Inflammatory macrophage treated with lipopolysaccharide for 1 hour (primary cell): ENCODE measurements around the gene MAP7D1.
"Not testable (repeated sequence)": the region's sequence is repeated elsewhere in the genome, so short reads cannot be mapped to it uniquely, and the experiment has no call there.

ENCODE experiments used
- DNase-seq, 2 donors: peaks; one replicate each; pipeline ENCODE4 v3.0.0-alpha.2; 2020 to 2022

MAP7D1 gene

GRCh38 chr1:36207339-36207738, 51.4 kb downstream of the MAP7D1 start:
- no peak for DNase-seq

GRCh38 chr1:36208978-36209703, 53.2 kb downstream of the MAP7D1 start:
- DNase-seq, result peak; percentile 55 to 69

GRCh38 chr1:36211307-36211706, 55.3 kb downstream of the MAP7D1 start:
- no peak for DNase-seq

- DNase-seq, result no peak
Observed at GRCh38 chr1:36211841-36212240, 55.9 kb downstream of the MAP7D1 start.

GRCh38 chr1:36212782-36213181, 56.8 kb downstream of the MAP7D1 start:
- DNase-seq, result no peak

GRCh38 chr1:36217670-36218069, 61.7 kb downstream of the MAP7D1 start:
- DNase-seq, result no peak

- not testable (repeated sequence) for DNase-seq
Observed at GRCh38 chr1:36221901-36222300, 65.9 kb downstream of the MAP7D1 start.

GRCh38 chr1:36222481-36223380, 66.8 kb downstream of the MAP7D1 start:
- no peak for DNase-seq

GRCh38 chr1:36223381-36223995, 67.5 kb downstream of the MAP7D1 start:
- DNase-seq, result peak; percentile 62 to 65

- DNase-seq, result peak; percentile 99
Observed at GRCh38 chr1:36223996-36224536, 68.1 kb downstream of the MAP7D1 start, which contains the start of gene THRAP3. THRAP3 (plus strand) TSS chr1:36224443; CDS start chr1:36282564, 58,121 bp downstream.

GRCh38 chr1:36224537-36225282, 68.8 kb downstream of the MAP7D1 start:
- peak; percentile 83 to 87 for DNase-seq

- DNase-seq, result no peak
Observed at GRCh38 chr1:36225283-36225899, 69.4 kb downstream of the MAP7D1 start.

GRCh38 chr1:36230279-36230678, 74.3 kb downstream of the MAP7D1 start:
- not testable (repeated sequence) for DNase-seq
